ENCODE data around the gene ST7. TPM values are rescaled to one million over a fixed set of nuclear protein-coding genes. Genes with fewer than 3 reads are reported as not detected.

Gene ST7
- total RNA-seq, 2 experiments from 2014 or later = 5.7 to 6.2 TPM

- no peak for DNase-seq
- Mint-ChIP-seq H3K4me3 (no peak overlapping the region), H3K4me1 (ENCODE audit: low read depth) (peaks cover 6% of the 10 kb centered on the region), H3K27ac (peak overlapping the region; percentile 57), H3K27me3 (no peaks in the 10 kb centered on the region), H3K36me3 (peaks cover 10% of the 10 kb centered on the region), H3K9me3 (no peaks in the 10 kb centered on the region)
- intact Hi-C loops (cut with micrococcal nuclease) = loop anchor here (1.0 kb wide), 1 partner anchor 122 kb away; no protein-coding TSS in a partner anchor
- ChIA-PET CTCF (interaction anchor here (0.9 to 2.8 kb wide), 3 partner anchors 123 to 148 kb away, joined by 3 to 16 read pairs (median 5); no protein-coding TSS in a partner anchor), POLR2A (no interaction called here)
These were observed 179.2 kb downstream of the ST7 start for GRCh38 chr7:117132321-117133120.

- Mint-ChIP-seq H3K4me1 (ENCODE audit: low read depth) (peaks cover 6% of the 10 kb centered on the region), H3K9me3 (no peaks in the 10 kb centered on the region), H3K4me3 (no peak overlapping the region), H3K27me3 (no peaks in the 10 kb centered on the region), H3K36me3 (peaks cover 10% of the 10 kb centered on the region), H3K27ac (no peak overlapping the region)
- no peak for DNase-seq
- intact Hi-C loops (cut with micrococcal nuclease) = no loop called here
- CTCF ChIA-PET = interaction anchor here (1.1 kb wide), 1 partner anchor 145 kb away, joined by 5 read pairs; no protein-coding TSS in a partner anchor
- POLR2A ChIA-PET = no interaction called here
These were observed 179.8 kb downstream of the ST7 start for GRCh38 chr7:117133125-117133524.

- H3K9me3 Mint-ChIP-seq = no peaks in the 10 kb centered on the region
These were observed 181.1 kb downstream of the ST7 start for GRCh38 chr7:117134411-117134810.

GRCh38 chr7:117134889-117135552 is 181.7 kb downstream of the ST7 start:
- intact Hi-C loops (cut with micrococcal nuclease) = no loop called here
- Mint-ChIP-seq H3K4me3 (no peak overlapping the region), H3K27ac (no peak overlapping the region), H3K9me3 (no peaks in the 10 kb centered on the region), H3K4me1 (ENCODE audit: low read depth) (peaks cover 6% of the 10 kb centered on the region), H3K27me3 (no peaks in the 10 kb centered on the region), H3K36me3 (peaks cover 11% of the 10 kb centered on the region)
- CTCF ChIA-PET = interaction anchor here (0.6 to 3.8 kb wide), 5 partner anchors 9 to 205 kb away, joined by 3 to 18 read pairs (median 5); no protein-coding TSS in a partner anchor
- POLR2A ChIA-PET = no interaction called here
- DNase-seq = no peak

More at GRCh38 chr7:117134411-117134810, 181.1 kb downstream of the ST7 start:
- CTCF ChIA-PET = interaction anchor here (1.3 to 3.8 kb wide), 4 partner anchors 8 to 204 kb away, joined by 4 to 18 read pairs (median 5); no protein-coding TSS in a partner anchor
- no peaks in the 10 kb centered on the region for H3K27me3 Mint-ChIP-seq
- no peak overlapping the region for H3K4me3 Mint-ChIP-seq
- POLR2A ChIA-PET = no interaction called here
- peaks cover 11% of the 10 kb centered on the region for H3K36me3 Mint-ChIP-seq
- intact Hi-C loops (cut with micrococcal nuclease) = no loop called here
- no peak for DNase-seq
- no peak overlapping the region for H3K27ac Mint-ChIP-seq
- peaks cover 6% of the 10 kb centered on the region for H3K4me1 Mint-ChIP-seq (ENCODE audit: low read depth)

- CTCF ChIA-PET = interaction anchor here (0.6 to 3.8 kb wide), 4 partner anchors 9 to 43 kb away, joined by 3 to 18 read pairs (median 4); no protein-coding TSS in a partner anchor
- intact Hi-C loops (cut with micrococcal nuclease) = no loop called here
- POLR2A ChIA-PET = no interaction called here
- no peak for DNase-seq
- Mint-ChIP-seq H3K4me3 (no peak overlapping the region), H3K36me3 (peaks cover 11% of the 10 kb centered on the region), H3K4me1 (ENCODE audit: low read depth) (peaks cover 6% of the 10 kb centered on the region), H3K9me3 (no peaks in the 10 kb centered on the region), H3K27ac (no peak overlapping the region), H3K27me3 (no peaks in the 10 kb centered on the region)
These were observed 182.2 kb downstream of the ST7 start for GRCh38 chr7:117135553-117135891.

- ChIA-PET CTCF (no interaction called here), POLR2A (no interaction called here)
- H3K27ac Mint-ChIP-seq = no peak overlapping the region
These were observed 184.6 kb downstream of the ST7 start for GRCh38 chr7:117137868-117138267.

GRCh38 chr7:117138495-117138894 is 185.2 kb downstream of the ST7 start:
- CTCF ChIA-PET = interaction anchor here (1.2 kb wide), 1 partner anchor 10 kb away, joined by 3 read pairs; no protein-coding TSS in a partner anchor
- H3K27me3 Mint-ChIP-seq = no peaks in the 10 kb centered on the region
- no peaks in the 10 kb centered on the region for H3K4me1 Mint-ChIP-seq (ENCODE audit: low read depth)
- intact Hi-C loops (cut with micrococcal nuclease) = no loop called here
- no peak overlapping the region for H3K4me3 Mint-ChIP-seq
- no peaks in the 10 kb centered on the region for H3K9me3 Mint-ChIP-seq
- H3K27ac Mint-ChIP-seq = no peak overlapping the region
- POLR2A ChIA-PET = no interaction called here
- DNase-seq = no peak
- peaks cover 3% of the 10 kb centered on the region for H3K36me3 Mint-ChIP-seq

More at GRCh38 chr7:117137868-117138267, 184.6 kb downstream of the ST7 start:
- no peaks in the 10 kb centered on the region for H3K27me3 Mint-ChIP-seq
- no peaks in the 10 kb centered on the region for H3K4me1 Mint-ChIP-seq (ENCODE audit: low read depth)
- no peaks in the 10 kb centered on the region for H3K9me3 Mint-ChIP-seq
- H3K4me3 Mint-ChIP-seq = no peak overlapping the region
- no peak for DNase-seq
- peaks cover 3% of the 10 kb centered on the region for H3K36me3 Mint-ChIP-seq
- intact Hi-C loops (cut with micrococcal nuclease) = no loop called here

- Mint-ChIP-seq H3K36me3 (peaks cover 1% of the 10 kb centered on the region), H3K4me3 (no peak overlapping the region), H3K27me3 (no peaks in the 10 kb centered on the region), H3K4me1 (ENCODE audit: low read depth) (no peaks in the 10 kb centered on the region), H3K9me3 (no peaks in the 10 kb centered on the region), H3K27ac (no peak overlapping the region)
- no peak for DNase-seq
- POLR2A ChIA-PET = no interaction called here
- CTCF ChIA-PET = interaction anchor here (1.2 kb wide), 1 partner anchor 11 kb away, joined by 3 read pairs; no protein-coding TSS in a partner anchor
- intact Hi-C loops (cut with micrococcal nuclease) = no loop called here
These were observed 185.7 kb downstream of the ST7 start for GRCh38 chr7:117138981-117139380.

GRCh38 chr7:117139397-117139984 is 186.2 kb downstream of the ST7 start:
- Mint-ChIP-seq H3K27me3 (no peaks in the 10 kb centered on the region), H3K9me3 (no peaks in the 10 kb centered on the region), H3K4me3 (no peak overlapping the region), H3K27ac (no peak overlapping the region), H3K36me3 (peaks cover 1% of the 10 kb centered on the region), H3K4me1 (ENCODE audit: low read depth) (no peaks in the 10 kb centered on the region)
- no peak for DNase-seq
- CTCF ChIA-PET = interaction anchor here (1.2 kb wide), 1 partner anchor 11 kb away, joined by 3 read pairs; no protein-coding TSS in a partner anchor
- POLR2A ChIA-PET = no interaction called here
- intact Hi-C loops (cut with micrococcal nuclease) = no loop called here

GRCh38 chr7:117140921-117141320 is 187.6 kb downstream of the ST7 start:
- H3K9me3 Mint-ChIP-seq = no peaks in the 10 kb centered on the region
- H3K27me3 Mint-ChIP-seq = no peaks in the 10 kb centered on the region
- DNase-seq = no peak
- CTCF ChIA-PET = interaction anchor here (1.0 kb wide), 1 partner anchor 15 kb away, joined by 3 read pairs; no protein-coding TSS in a partner anchor
- H3K4me3 Mint-ChIP-seq = no peak overlapping the region
- H3K36me3 Mint-ChIP-seq = peaks cover 1% of the 10 kb centered on the region
- intact Hi-C loops (cut with micrococcal nuclease) = no loop called here
- POLR2A ChIA-PET = no interaction called here
- no peaks in the 10 kb centered on the region for H3K4me1 Mint-ChIP-seq (ENCODE audit: low read depth)
- H3K27ac Mint-ChIP-seq = no peak overlapping the region

GRCh38 chr7:117143066-117143465 is 189.8 kb downstream of the ST7 start:
- Mint-ChIP-seq H3K9me3 (no peaks in the 10 kb centered on the region), H3K4me1 (ENCODE audit: low read depth) (no peaks in the 10 kb centered on the region), H3K4me3 (no peak overlapping the region), H3K36me3 (peaks cover 1% of the 10 kb centered on the region), H3K27ac (no peak overlapping the region), H3K27me3 (no peaks in the 10 kb centered on the region)
- intact Hi-C loops (cut with micrococcal nuclease) = no loop called here
- no peak for DNase-seq
- CTCF ChIA-PET = no interaction called here
- POLR2A ChIA-PET = no interaction called here

- Mint-ChIP-seq H3K4me1 (ENCODE audit: low read depth) (no peaks in the 10 kb centered on the region), H3K27ac (no peak overlapping the region), H3K9me3 (no peaks in the 10 kb centered on the region), H3K27me3 (no peaks in the 10 kb centered on the region), H3K4me3 (no peak overlapping the region), H3K36me3 (no peaks in the 10 kb centered on the region)
- intact Hi-C loops (cut with micrococcal nuclease) = no loop called here
- ChIA-PET POLR2A (no interaction called here), CTCF (interaction anchor here (2.4 kb wide), 1 partner anchor 16 kb away, joined by 8 read pairs; no protein-coding TSS in a partner anchor)
- no peak for DNase-seq
These were observed 190.3 kb downstream of the ST7 start for GRCh38 chr7:117143580-117143979.
